ENCODE measurements around the gene LAIR2.

LAIR2 gene

DNA sequence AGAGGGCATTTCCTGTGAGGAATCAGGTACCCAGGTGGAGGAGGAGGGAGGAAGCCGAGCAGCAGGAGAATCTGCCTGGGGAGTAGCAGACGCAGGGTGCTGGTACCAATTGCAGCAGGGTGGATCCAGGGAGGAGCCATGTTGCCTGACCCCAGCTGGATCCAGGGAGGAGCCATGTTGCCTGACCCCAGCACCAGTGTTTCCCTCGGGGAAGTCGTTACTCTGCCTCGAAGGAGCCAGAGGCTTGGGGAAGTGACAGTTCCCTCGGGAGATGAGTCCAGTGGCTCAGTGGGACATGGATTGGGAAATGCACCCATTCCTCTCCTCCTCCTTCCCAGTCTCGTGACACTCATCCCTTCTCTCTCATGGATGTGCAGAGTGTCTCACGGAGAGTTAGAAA is 31.5 kb downstream of the LAIR2 start:
- DNase-seq (ENCODE audit: low read depth in 3 of 3, low spot score in 1 of 3): no peak

GRCh38 chr19:54535601-54536000 is 33.0 kb downstream of the LAIR2 start:
- DNase-seq (ENCODE audit: low read depth in 3 of 3, low spot score in 1 of 3): no peak

GRCh38 chr19:54536956-54537355 is 34.3 kb downstream of the LAIR2 start:
- no peak for DNase-seq (ENCODE audit: low read depth in 3 of 3, low spot score in 1 of 3)

DNA sequence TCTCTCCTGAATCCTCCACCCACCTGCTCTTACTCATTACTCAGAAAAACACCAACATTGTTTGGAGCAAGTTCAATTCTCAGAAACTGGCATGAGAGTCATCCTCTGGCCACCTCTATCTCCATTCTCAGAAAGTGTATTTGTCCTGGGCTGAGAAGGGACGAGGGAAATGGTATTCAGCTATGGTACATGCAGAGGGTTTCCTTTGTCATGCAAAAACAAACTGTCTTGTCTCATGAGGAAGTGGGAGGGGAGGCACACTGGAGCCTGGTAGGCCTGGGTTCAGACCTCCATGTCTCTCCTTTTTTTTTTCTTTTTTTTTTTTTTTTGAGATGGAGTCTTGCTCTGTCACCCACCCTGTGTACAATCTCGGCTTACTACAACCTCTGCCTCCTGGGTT is 39.1 kb downstream of the LAIR2 start:
- no peak for DNase-seq (ENCODE audit: low read depth in 3 of 3, low spot score in 1 of 3)

DNA sequence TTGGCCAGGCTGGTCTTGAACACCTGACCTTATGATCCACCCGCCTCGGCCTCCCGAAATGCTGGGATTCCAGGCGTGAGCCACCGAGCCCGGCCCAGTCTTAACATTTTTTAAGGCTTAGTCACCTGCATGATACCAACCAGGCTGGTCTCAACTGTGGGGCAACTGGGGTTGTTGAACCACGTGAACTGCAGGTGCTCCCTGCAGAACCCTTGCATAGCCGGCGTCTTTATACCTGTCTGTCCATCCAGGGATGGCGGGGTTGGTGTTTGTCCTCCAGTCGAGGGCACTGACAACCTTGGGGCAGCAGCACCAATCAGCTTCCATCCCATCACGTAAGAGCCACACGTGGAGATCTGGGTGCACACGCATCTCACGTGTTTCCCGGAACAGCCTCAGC is 46.2 kb downstream of the LAIR2 start:
- no peak for DNase-seq (ENCODE audit: low read depth in 3 of 3, low spot score in 1 of 3)

- no peak for DNase-seq (ENCODE audit: low read depth in 3 of 3, low spot score in 1 of 3)
These were observed 46.6 kb downstream of the LAIR2 start for GRCh38 chr19:54549224-54549623.

GRCh38 chr19:54551293-54551692 is 48.7 kb downstream of the LAIR2 start:
- DNase-seq (ENCODE audit: low read depth in 3 of 3, low spot score in 1 of 3): no peak

DNA sequence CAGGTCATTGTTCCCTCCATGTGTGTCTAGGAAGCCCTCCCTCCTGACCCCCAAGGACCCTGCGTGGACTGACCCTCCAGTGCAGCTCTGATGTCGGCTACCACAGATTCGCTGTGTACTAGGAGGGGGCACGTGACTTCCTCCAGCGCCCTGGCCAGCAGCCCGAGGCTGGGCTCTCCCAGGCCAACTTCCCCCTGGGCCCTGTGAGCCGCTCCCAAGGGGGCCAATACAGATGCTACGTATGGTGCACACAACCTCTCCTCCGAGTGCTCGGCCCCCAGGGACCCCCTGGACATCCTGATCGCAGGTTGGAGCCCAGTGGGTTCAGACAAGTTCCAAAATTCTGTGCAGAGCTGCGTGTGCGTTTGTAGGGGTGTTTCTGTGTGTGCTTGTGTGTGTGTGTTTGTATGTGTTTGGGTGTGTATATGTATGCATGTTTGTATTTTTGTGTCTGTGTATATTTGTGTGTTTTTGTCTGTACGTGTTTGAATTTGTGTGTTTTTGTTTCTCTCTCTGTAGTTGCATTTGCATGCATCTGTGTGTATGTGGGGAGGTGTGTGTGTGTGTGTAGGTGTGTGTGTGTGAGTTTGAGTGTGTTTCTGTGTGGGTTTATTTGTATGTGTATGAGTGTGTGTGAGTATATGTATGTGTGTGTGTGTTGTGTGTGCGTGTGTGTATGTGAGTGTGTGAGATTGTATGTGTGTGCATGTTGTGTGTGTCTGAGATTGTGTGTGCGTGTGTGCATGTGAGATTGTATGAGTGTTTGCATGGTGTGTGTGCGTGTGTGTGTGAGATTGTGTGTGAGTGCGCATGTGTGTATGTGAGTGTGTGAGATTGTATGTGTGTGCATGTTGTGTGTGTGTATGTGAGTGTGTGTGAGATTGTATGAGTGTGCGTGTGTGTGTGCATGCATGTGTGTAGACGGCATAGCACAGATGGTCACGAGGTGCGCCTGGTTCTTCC is 49.6 kb downstream of the LAIR2 start:
- no peak for DNase-seq (ENCODE audit: low read depth in 3 of 3, low spot score in 1 of 3)

DNA sequence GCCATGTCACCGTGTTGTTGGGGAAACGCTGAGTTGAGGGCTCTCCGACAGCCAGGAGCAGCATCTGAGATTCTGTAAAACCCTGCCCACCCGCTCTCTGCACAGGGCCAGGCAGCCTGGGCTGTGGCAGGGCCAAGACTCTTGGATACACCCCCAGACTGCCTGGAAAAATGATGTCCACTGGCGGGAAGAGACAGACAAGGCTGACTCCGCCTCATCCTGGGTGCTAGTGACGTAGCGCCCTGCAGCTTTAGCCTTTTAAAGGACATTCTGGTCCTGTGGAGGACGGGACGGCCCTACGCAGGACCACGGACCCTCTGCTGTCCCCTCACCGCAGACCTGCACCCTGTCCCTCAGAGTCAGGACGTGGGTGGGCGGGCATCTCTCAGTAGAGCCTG is 50.3 kb downstream of the LAIR2 start:
- no peak for DNase-seq (ENCODE audit: low read depth in 3 of 3, low spot score in 1 of 3)

GRCh38 chr19:54554006-54554405 is 51.4 kb downstream of the LAIR2 start:
- DNase-seq (ENCODE audit: low read depth in 3 of 3, low spot score in 1 of 3): no peak

DNA sequence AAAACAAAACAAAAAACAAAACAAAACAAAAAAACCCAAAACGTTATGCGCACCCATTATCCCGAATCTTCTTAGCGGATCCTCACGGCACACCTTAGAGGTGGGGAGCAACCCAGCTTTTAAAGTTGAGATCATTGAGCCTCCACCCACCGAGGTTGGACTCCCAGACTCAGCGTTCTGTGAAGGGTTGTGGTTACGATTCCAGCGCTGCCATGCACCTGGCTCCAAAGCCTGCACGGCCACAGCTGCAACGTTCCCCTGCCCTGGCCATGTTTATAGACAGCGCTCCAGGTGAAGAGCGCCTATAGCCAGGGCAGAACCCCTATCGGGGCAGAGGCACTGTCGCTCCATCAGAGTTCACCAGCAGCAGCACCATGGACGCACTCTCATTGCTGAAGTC is 52.3 kb downstream of the LAIR2 start:
- DNase-seq (ENCODE audit: low read depth in 3 of 3, low spot score in 1 of 3): no peak

DNA sequence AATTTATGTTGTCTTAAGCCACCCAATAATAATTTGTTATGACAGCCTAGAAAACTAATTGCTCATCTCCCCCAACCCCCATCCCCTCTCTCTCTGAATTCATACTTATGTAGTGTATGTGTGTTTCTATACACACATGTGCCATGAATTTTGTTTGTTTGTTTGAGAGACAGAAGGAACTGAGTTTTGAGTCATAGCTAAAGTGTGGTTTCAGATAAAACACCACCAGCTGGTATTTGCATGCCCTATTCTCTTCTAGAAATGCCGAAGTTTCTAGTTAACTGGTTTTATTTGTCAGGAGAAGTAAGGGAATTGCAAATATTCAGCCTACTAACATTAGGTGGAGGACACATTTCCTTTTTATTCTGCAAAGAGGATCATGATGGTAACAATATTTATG is 53.6 kb downstream of the LAIR2 start:
- DNase-seq (ENCODE audit: low read depth in 3 of 3, low spot score in 1 of 3): no peak

GRCh38 chr19:54558339-54558738 is 55.7 kb downstream of the LAIR2 start:
- DNase-seq (ENCODE audit: low read depth in 3 of 3, low spot score in 1 of 3): no peak

Data from stimulated activated CD4-positive, alpha-beta T cell treated with anti-CD3 and anti-CD28 coated beads, TNF-alpha, amount 100 ng/mL, for 1 hour (primary cell).